VCaP (cell line): ENCODE data around the gene ACOX1.

Source experiments
- H3K27ac ChIP-seq: fragments of 450-650 bp; 2 replicates; pipeline ENCODE4 v1.5.1; 2017
- CTCF ChIP-seq: fragments of 450-650 bp; conservative IDR thresholded peaks from 2 replicates; pipeline ENCODE4 v1.5.1; 2017; ENCODE audit warnings: mild to moderate bottlenecking, moderate library complexity

The ACOX1 gene

GRCh38 chr17:75896415-75897159, 82.4 kb downstream of the ACOX1 start, which contains the start of gene TRIM65:
Gene TRIM65, minus strand, starts transcription at chr17:75896951. Its CDS starts 14 bp downstream, at chr17:75896937.
- H3K27ac ChIP-seq, result peak within 1 kb of the TSS; percentile 96
- TF ChIP-seq CTCF, result peak; percentile 57

DNA sequence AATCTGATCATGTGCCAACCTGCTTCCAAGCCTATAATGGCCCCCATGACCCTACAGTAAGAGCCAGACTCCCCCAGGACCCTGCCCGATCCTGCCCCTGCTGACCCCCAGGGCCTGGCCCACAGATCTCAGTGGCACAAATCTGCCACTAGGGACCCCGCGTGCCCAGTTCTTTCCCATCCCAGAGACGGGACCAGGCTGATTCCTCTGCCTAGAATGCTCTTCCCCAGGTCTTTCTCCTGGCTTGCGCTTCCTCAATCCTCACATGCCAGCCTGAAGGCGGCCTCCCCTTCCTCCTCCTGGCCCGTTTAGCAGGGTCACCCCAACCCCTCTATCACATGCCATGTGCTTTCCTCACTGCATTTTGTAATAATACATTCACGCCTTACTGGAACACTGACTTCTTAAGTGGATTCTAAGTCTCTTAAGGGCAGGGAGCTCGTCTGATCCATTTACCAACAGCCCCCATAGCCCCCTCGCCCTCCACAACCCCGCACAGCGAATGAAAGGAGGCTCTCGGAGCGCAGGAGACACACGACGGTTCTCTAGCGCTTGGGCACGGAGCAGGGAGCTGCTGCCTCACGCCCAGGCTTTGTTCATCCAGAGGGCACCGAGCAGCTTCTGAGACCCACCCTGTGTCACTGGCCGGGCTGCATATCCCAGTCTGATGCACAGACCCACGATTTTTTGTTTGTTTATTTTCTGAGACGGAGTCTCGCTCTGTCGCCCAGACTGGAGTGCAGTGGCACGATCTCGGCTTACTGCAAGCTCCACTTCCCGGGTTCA, 83.4 kb downstream of the ACOX1 start:
- peak; percentile 39 for TF ChIP-seq CTCF
- H3K27ac ChIP-seq, result peak overlapping the region; percentile 96

DNA sequence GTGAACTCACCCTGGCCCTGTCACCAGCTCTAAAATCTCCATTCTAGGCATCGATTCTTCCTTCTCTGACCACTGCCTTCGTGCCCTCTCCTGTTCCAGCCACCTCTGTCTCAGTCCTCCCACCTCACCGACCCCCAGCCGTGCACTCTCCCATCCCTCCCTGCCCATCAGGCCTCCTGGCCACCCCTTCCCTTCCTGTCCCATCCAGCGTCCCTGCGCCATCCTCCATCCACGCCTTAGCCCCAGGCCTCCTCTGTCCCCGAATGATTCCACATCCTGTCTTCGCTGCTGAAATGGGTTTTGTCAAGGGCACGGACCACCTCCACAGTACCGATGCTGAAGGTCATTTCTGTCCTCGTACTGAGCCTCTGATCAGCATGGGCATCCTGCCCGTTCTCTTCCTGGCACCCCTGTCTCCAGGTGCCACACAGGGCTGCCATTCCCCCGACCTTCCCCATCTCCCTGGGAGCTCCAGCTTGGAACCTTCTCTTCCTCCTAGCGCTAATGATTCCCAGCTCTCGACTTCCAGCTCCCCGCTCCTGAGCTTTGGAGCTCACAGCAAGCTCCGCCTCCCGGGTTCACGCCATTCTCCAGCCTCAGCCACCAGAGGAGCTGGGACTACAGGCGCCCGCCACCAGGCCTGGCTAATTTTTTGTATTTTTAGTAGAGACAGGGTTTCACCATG, 84.8 kb downstream of the ACOX1 start:
- peak overlapping the region; percentile 96; the same call in 1 of the 2 replicates for H3K27ac ChIP-seq
- no peak for TF ChIP-seq CTCF

DNA sequence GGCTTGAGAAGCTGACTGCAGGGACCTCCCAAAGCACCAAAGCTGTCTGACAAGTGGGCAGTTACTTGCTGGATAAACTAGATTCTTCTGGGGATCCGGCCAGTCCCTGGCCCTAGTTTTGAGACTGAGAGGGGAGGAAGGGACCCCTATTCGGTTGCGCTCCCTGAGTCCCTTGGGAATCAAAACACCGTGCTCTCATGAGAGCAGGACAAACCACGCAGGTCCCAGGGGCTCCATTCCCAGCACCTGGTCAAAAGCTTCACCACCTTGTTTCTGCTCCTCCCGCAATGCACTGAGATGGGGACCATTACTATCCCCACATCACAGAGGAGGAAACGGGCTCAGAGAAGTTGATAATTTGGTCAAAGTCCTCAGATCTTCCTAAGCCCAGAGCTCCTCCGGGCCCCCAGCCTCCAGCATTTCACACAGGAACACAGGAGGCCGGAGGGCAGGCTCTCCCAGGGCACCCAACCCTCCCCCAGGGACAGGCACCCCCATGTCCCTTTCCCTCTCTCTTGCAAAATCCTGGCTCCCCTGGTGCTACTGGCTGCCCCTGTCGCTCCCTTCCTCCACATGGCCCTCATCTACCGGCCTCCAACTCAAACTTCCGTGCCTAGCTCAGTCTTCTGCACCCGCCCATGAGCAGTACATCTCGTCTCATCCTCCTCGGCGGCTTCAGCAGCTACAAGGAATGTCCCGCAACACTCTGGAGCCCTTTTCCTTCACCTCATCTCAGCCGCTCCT, 85.5 kb downstream of the ACOX1 start:
- TF ChIP-seq CTCF, result no peak
- no peak overlapping the region for H3K27ac ChIP-seq

DNA sequence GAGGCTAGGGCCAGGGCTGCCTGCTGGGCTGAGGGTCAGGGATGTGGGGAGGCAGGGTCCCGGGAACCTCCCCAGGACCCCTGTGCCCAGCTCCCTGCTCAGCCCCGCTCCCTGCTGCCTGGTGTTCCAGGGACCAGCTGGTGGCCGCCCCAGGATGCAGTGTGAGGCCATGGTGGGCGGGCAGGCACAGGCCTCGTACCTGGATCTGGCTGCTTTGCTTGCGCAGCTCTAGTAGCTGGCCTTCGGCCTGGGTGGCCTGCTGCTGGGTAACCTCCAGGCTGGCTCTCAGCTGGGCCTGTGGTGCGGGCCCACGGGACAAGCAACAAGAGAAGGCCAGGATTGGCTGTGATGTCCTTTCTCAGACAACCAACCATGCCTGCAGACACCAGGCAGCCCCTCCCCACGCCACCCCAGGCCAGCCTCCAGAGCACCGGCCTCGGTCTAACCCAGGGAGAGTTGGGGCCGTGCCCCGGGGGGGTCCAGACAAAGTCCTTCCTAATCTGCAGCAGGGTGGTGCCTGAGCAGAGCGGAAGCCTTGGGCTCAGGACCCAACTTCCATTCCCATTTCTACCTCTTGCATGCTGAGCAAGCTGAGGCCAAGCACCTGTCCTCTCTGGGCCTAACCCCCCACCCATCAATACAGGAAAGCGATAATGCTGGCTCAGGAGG, 86.3 kb downstream of the ACOX1 start:
- H3K27ac ChIP-seq, result peak overlapping the region; percentile 15; the same call in 1 of the 2 replicates
- TF ChIP-seq CTCF, result no peak

DNA sequence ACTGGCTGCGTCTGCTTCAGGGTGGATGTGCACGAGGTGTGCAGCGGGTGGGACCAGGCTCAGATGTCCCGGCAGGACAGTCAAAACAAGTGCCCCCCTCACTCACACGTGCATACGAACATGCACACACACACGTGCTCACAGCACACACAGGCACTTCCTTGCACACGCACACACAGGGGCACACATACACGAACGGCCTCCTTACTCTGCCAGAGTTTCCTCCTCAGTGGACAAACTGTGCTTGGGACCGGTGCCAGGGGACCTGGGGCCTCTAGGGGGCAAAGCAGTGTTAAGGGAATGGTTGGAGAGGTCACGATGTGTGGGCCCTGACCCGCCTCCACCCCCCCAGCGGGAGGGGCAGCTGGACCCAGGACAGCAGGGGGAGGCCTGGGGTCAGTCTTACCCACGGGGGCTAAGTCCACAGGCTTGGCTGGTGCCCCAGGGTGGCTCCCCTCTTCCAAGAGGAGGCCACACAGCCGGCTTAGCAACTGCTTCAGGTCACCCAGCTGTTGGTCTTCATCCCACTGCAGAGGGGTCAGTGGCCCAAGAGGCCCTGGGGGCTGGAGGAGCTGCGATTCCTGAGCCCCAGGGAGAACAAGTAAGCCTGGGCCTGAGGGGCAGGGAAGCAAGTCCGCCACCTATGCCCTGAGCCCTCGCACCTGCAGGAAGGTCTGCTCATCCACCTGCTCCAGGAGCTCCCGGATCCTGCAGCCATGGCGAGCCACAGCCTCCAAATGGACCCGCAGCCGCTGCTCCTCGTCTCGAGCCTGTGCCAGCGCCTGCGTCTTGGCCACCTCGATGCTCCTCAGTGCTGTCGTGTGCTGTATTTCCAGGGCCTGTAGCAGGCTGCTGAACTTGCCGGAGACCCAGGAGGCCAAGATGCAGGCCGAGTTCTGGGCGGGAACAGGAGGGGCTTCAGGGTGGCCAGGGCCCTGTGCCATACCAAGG, 87.1 kb downstream of the ACOX1 start:
- H3K27ac ChIP-seq, result peak overlapping the region; percentile 15; the same call in 1 of the 2 replicates
- TF ChIP-seq CTCF, result no peak
